K562 treated with DMSO at 1 percent for 4 hours (cell line): ENCODE results near the gene ZNF823. TPM values are rescaled to one million over a fixed set of nuclear protein-coding genes. Genes with fewer than 3 reads are reported as not detected.

Experiments
- total RNA-seq: library from RNA; unstranded; fragments of 300-600 nt; gene quantifications from 2 replicates; pipeline ENCODE4 v1.2.3, GENCODE V29; 2022; ENCODE audit not compliant: insufficient read depth

ZNF823 gene
- 11.9 and 15.0 TPM in 2 replicates for total RNA-seq

DNA sequence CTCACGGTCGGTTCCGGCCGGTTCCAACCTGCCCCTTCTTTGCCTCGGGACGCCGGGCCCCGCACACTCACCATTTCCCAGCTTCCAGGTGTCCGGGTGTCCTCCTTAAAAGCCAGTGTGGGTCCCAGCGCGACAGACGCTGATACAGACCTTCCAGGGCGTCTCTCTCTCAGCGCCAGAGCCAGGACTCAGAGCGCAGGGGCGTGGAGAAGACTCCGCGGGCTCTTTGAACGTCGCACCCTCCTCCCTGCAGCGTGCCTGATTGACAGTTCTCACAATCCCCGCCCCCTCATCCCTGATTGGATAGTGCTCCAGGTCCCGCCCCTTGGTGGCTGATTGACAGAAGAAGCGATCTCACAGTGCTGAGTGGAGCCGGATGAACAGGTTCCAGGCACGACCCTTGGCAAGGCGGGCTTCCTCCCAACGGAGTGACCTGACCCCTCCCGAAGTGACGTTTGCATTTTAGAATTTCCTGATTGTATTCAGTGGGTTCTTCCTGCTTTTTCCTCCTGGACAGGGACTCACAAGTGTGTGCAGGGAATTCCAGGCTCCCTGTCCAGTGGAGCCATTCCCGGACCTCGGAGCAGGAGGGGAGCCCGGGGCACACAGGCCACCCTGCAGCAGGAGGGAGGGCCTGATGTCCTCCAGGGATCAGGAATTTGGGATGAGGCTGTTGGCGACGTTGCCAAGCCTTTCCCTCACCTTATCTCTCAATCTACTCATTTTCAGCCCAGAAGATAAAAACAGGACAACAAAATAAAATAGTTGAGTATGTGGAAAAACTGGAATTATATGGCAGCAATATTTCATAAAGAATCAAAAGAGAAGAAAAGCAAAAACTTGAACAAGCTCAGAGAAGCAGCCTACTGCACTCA is at the start of gene ZNF823:
Gene ZNF823 (minus strand): TSS at position 201 of the 875 bp plus-strand sequence. CDS start 127 bp downstream, at position 74.

DNA sequence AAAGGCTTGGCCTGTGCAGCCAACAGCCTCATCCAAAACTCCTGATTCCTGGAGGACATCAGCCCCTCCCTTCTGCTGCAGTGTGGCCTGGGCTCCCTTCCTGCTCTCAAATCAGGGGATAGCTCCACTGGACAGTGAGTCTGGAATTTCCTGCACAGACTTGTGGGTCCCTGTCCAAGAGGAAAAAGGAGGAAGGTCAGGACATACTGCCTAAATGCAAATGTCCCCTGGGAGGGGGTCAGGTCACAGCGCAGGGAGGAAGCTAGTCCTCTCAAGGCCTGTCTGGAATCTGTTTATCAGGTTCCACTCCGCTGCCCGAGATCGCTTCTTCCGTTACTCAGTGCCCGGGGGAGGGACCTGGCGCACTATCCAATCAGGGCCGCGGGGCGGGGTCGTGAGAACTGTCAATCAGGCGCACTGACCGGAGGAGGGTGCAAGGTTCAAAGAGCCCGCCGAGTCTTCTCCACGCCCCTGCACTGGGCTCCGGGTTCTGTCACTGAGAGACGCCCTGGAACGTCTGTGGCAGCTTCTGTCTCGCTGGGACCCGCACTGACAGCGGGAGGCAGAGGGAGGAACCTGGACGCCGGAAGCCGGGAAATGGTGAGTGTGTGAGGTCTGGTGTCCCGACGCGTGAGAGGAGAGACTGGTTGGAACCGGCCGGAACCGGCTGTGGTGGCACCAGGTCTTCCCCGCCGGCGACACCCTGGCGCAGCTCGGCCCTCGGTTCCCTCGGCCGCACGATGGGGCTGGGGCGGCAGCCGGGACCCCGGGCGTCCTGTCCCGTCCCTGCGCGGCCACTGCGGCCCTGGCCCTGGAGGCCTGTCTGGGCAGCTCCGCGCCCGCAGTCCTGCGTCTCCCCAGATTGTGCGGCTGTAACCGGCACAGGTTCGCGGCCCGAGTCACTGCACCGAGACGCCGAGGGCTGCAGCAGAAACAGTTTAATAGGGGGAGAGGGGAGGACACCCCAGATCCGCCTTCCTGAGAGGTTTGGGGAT is 28.1 kb upstream of the ZNF823 start, which contains the start of gene ZNF441:
Gene ZNF441 (plus strand): TSS at position 404 of the 995 bp plus-strand sequence. CDS start 194 bp downstream, at position 598.

Other genes starting within 250 kb of the ZNF823 start
- 8.6 and 10.1 TPM in 2 replicates for gene ZNF653, start 233.1 kb downstream of the ZNF823 start, total RNA-seq
- gene ECSIT, start 209.8 kb downstream of the ZNF823 start, total RNA-seq = 51.6 and 62.6 TPM in 2 replicates
- gene CNN1, start 200.1 kb downstream of the ZNF823 start, total RNA-seq = 8.6 and 11.5 TPM in 2 replicates
- gene ELOF1, start 179.7 kb downstream of the ZNF823 start, total RNA-seq = 119 and 127 TPM in 2 replicates
- 117 and 159 TPM in 2 replicates for gene ACP5, start 161.3 kb downstream of the ZNF823 start, total RNA-seq
- 9.3 and 10.1 TPM in 2 replicates for gene ZNF627, start 141.5 kb downstream of the ZNF823 start, total RNA-seq
- 2.7 and 3.1 TPM in 2 replicates for gene ZNF441, start 28.1 kb upstream of the ZNF823 start, total RNA-seq
- gene ZNF491, start 59.6 kb upstream of the ZNF823 start, total RNA-seq = 0.33 TPM in 1 of 2 replicates, not detected in the other
- 6.1 and 7.3 TPM in 2 replicates for gene ZNF440, start 75.3 kb upstream of the ZNF823 start, total RNA-seq
- gene ZNF439, start 109.8 kb upstream of the ZNF823 start, total RNA-seq = 0.63 TPM in 1 of 2 replicates, not detected in the other
- gene ZNF69, start 148.8 kb upstream of the ZNF823 start, total RNA-seq = 2.1 and 2.2 TPM in 2 replicates
- 4.5 and 6.6 TPM in 2 replicates for gene ZNF700, start 186.2 kb upstream of the ZNF823 start, total RNA-seq
- gene ZNF763, start 226.1 kb upstream of the ZNF823 start, total RNA-seq = 0.23 TPM in 1 of 2 replicates, not detected in the other